CD4-positive, alpha-beta T cell treated with Interleukin-17A for 1 hour (primary cell): Measurements from ENCODE around the gene DGKA.
A peak's percentile ranks its signal among the peaks of the same experiment; 100 is the strongest.
"Not testable (repeated sequence)": the region's sequence is repeated elsewhere in the genome, so short reads cannot be mapped to it uniquely, and the experiment has no call there.

Experiments used
- DNase-seq: peaks from one replicate; pipeline ENCODE4 v3.0.0-alpha.2; 2020

Gene DGKA

GRCh38 chr12:55930771-55931316 lies at the start of gene DGKA:
TSS of gene DGKA (plus strand) at chr12:55931162. CDS start at chr12:55936504, 5,342 bp downstream.
- DNase-seq = peak; percentile 73

GRCh38 chr12:55885113-55885512 lies 45.8 kb upstream of the DGKA start:
- no peak for DNase-seq

GRCh38 chr12:55891310-55891709 lies 39.7 kb upstream of the DGKA start:
- DNase-seq = no peak

- DNase-seq = no peak
These were observed 37.2 kb upstream of the DGKA start for GRCh38 chr12:55893723-55894122.

GRCh38 chr12:55899082-55899481 lies 31.9 kb upstream of the DGKA start:
- DNase-seq = no peak

GRCh38 chr12:55901881-55902490 lies 29.0 kb upstream of the DGKA start:
- no peak for DNase-seq

GRCh38 chr12:55906056-55906455 lies 24.9 kb upstream of the DGKA start:
- no peak for DNase-seq

GRCh38 chr12:55908726-55909512 lies 22.0 kb upstream of the DGKA start:
- no peak for DNase-seq

- no peak for DNase-seq
These were observed 21.5 kb upstream of the DGKA start for GRCh38 chr12:55909513-55909884.

- DNase-seq = no peak
These were observed 18.1 kb upstream of the DGKA start for GRCh38 chr12:55912908-55913307.

- DNase-seq = no peak
These were observed 15.5 kb upstream of the DGKA start for GRCh38 chr12:55915482-55915859.

GRCh38 chr12:55919032-55919431 lies 11.9 kb upstream of the DGKA start:
- DNase-seq = not testable (repeated sequence)

GRCh38 chr12:55922126-55922525 lies 8.8 kb upstream of the DGKA start:
- DNase-seq = no peak

GRCh38 chr12:55923648-55924047 lies 7.3 kb upstream of the DGKA start:
- not testable (repeated sequence) for DNase-seq

GRCh38 chr12:55925371-55925770 lies 5.6 kb upstream of the DGKA start:
- no peak for DNase-seq

GRCh38 chr12:55925870-55926737 lies 4.9 kb upstream of the DGKA start:
- no peak for DNase-seq

- DNase-seq = peak; percentile 94
These were observed 4.0 kb upstream of the DGKA start for GRCh38 chr12:55926738-55927587.

- DNase-seq = peak; percentile 82
These were observed 3.1 kb upstream of the DGKA start, which contains the start of gene PYM1 for GRCh38 chr12:55927588-55928502. TSS of gene PYM1 (minus strand) at chr12:55927894. CDS start at chr12:55927761, 133 bp downstream.

GRCh38 chr12:55929306-55929791 lies 1.6 kb upstream of the DGKA start:
- DNase-seq = peak; percentile 91

- DNase-seq = no peak
These were observed 386 bp downstream of the DGKA start for GRCh38 chr12:55931317-55931779.
